MM.1S (cell line): ENCODE results near the gene ANKRD44.

Source experiments
- DNase-seq: peaks from one replicate; pipeline ENCODE4 v3.0.0-alpha.2; 2015
- H2AFZ ChIP-seq: fragments of 300-600 bp; sonication (generic); 2 replicates; pipeline ENCODE4 v1.6.0; 2016; ENCODE audit warnings: antibody characterized with exemption, low read length
- H3F3A ChIP-seq: fragments of 300-600 bp; sonication (generic); 2 replicates; pipeline ENCODE4 v1.6.1; 2016; ENCODE audit warnings: mild to moderate bottlenecking, antibody characterized with exemption, low read length, moderate library complexity, mixed read lengths; ENCODE audit not compliant: insufficient read depth
- H3K27ac ChIP-seq: fragments of 300-600 bp; sonication (generic); 2 replicates; pipeline ENCODE4 v1.5.1; 2016; ENCODE audit warnings: mild to moderate bottlenecking, low read length
- H3K27me3 ChIP-seq: fragments of 300-600 bp; sonication (generic); replicated peaks from 2 replicates; pipeline ENCODE4 v1.6.0; 2016; ENCODE audit warnings: low read length; ENCODE audit not compliant: insufficient read depth
- H3K36me3 ChIP-seq: fragments of 300-600 bp; sonication (generic); replicated peaks from 2 replicates; pipeline ENCODE4 v1.6.1; 2016; ENCODE audit warnings: mild to moderate bottlenecking, low read length, mixed read lengths; ENCODE audit not compliant: insufficient read depth
- H3K4me1 ChIP-seq: fragments of 300-600 bp; sonication (generic); 2 replicates; pipeline ENCODE4 v1.6.1; 2016; ENCODE audit warnings: low read length, mixed read lengths
- H3K4me2 ChIP-seq: fragments of 300-600 bp; sonication (generic); 2 replicates; pipeline ENCODE4 v1.6.0; 2016; ENCODE audit warnings: low read depth, low read length
- H3K4me3 ChIP-seq: fragments of 300-600 bp; sonication (generic); 2 replicates; pipeline ENCODE4 v1.5.1; 2016; ENCODE audit warnings: low read length, mixed read lengths
- H3K79me2 ChIP-seq: fragments of 300-600 bp; sonication (generic); 2 replicates; pipeline ENCODE4 v1.6.1; 2016; ENCODE audit warnings: mixed run types, low read length, mixed read lengths
- H3K9ac ChIP-seq: fragments of 300-600 bp; sonication (generic); 2 replicates; pipeline ENCODE4 v1.6.1; 2016; ENCODE audit warnings: low read length, mixed read lengths
- H3K9me2 ChIP-seq: fragments of 300-600 bp; sonication (generic); replicated peaks from 2 replicates; pipeline ENCODE4 v1.6.1; 2016; ENCODE audit warnings: mild to moderate bottlenecking, low read length, mixed read lengths; ENCODE audit not compliant: insufficient read depth
- H3K9me3 ChIP-seq: fragments of 300-600 bp; sonication (generic); replicated peaks from 2 replicates; pipeline ENCODE4 v1.6.1; 2016; ENCODE audit warnings: mild to moderate bottlenecking, low read length, mixed read lengths; ENCODE audit not compliant: insufficient read depth
- H4K20me1 ChIP-seq: fragments of 300-600 bp; sonication (generic); 2 replicates; pipeline ENCODE4 v1.6.1; 2016; ENCODE audit warnings: mild to moderate bottlenecking, low read length, moderate library complexity, mixed read lengths; ENCODE audit not compliant: insufficient read depth
- CTCF ChIP-seq: fragments of 300-600 bp; sonication (generic); IDR thresholded peaks from 2 replicates; pipeline ENCODE4 v1.5.1; 2016; ENCODE audit warnings: antibody characterized with exemption, low read length, mixed read lengths
- EZH2 ChIP-seq: fragments of 300-600 bp; sonication (generic); optimal IDR thresholded peaks from 2 replicates; pipeline ENCODE3; 2017; ENCODE audit warnings: low read depth, mild to moderate bottlenecking, antibody characterized with exemption, low read length, mixed read lengths
- EZH2phosphoT487 ChIP-seq: fragments of 300-600 bp; sonication (generic); IDR thresholded peaks from 2 replicates; pipeline ENCODE4 v1.6.1; 2018; ENCODE audit warnings: antibody characterized with exemption, low read length

The ANKRD44 gene

GRCh38 chr2:196967775-196968174, 342.8 kb downstream of the ANKRD44 start:
- no peak overlapping the region for H3K9ac ChIP-seq
- H3F3A ChIP-seq, result no peaks in the 10 kb centered on the region
- TF ChIP-seq CTCF, result no peak
- no peak for TF ChIP-seq EZH2
- TF ChIP-seq EZH2phosphoT487, result no peak
- DNase-seq, result no peak
- H3K36me3 ChIP-seq, result no peaks in the 10 kb centered on the region
- H3K4me3 ChIP-seq, result no peak overlapping the region
- no peaks in the 10 kb centered on the region for H4K20me1 ChIP-seq
- H2AFZ ChIP-seq, result no peak overlapping the region
- no peak overlapping the region for H3K27ac ChIP-seq
- H3K9me2 ChIP-seq, result no peaks in the 10 kb centered on the region
- H3K9me3 ChIP-seq, result no peaks in the 10 kb centered on the region
- no peak overlapping the region for H3K4me2 ChIP-seq
- no peaks in the 10 kb centered on the region for H3K4me1 ChIP-seq
- H3K27me3 ChIP-seq, result no peaks in the 10 kb centered on the region
- H3K79me2 ChIP-seq, result no peaks in the 10 kb centered on the region

GRCh38 chr2:196967116-196967515, 343.5 kb downstream of the ANKRD44 start:
- no peak overlapping the region for H3K9ac ChIP-seq
- peaks cover 4% of the 10 kb centered on the region for H3K4me1 ChIP-seq
- H4K20me1 ChIP-seq, result no peaks in the 10 kb centered on the region
- TF ChIP-seq CTCF (no peak), EZH2 (no peak), EZH2phosphoT487 (no peak)
- H3F3A ChIP-seq, result no peaks in the 10 kb centered on the region
- no peak overlapping the region for H3K4me2 ChIP-seq
- H3K27me3 ChIP-seq, result no peaks in the 10 kb centered on the region
- no peak for DNase-seq
- H3K9me3 ChIP-seq, result no peaks in the 10 kb centered on the region
- no peaks in the 10 kb centered on the region for H3K36me3 ChIP-seq
- no peak overlapping the region for H2AFZ ChIP-seq
- no peak overlapping the region for H3K4me3 ChIP-seq
- no peaks in the 10 kb centered on the region for H3K9me2 ChIP-seq
- no peak overlapping the region for H3K27ac ChIP-seq
- no peaks in the 10 kb centered on the region for H3K79me2 ChIP-seq

- no peaks in the 10 kb centered on the region for H3F3A ChIP-seq
- no peak overlapping the region for H3K27ac ChIP-seq
- H4K20me1 ChIP-seq, result no peaks in the 10 kb centered on the region
- H3K4me1 ChIP-seq, result peaks cover 12% of the 10 kb centered on the region
- no peak for DNase-seq
- H3K9ac ChIP-seq, result no peak overlapping the region
- no peaks in the 10 kb centered on the region for H3K27me3 ChIP-seq
- no peaks in the 10 kb centered on the region for H3K9me3 ChIP-seq
- H3K79me2 ChIP-seq, result no peaks in the 10 kb centered on the region
- no peaks in the 10 kb centered on the region for H3K36me3 ChIP-seq
- no peak overlapping the region for H3K4me3 ChIP-seq
- TF ChIP-seq EZH2phosphoT487 (no peak), EZH2 (no peak), CTCF (no peak)
- H3K4me2 ChIP-seq, result no peak overlapping the region
- no peaks in the 10 kb centered on the region for H3K9me2 ChIP-seq
- no peak overlapping the region for H2AFZ ChIP-seq
These were observed 344.5 kb downstream of the ANKRD44 start for GRCh38 chr2:196966061-196966460.
